SK-N-SH (cell line): ENCODE data around the gene SH3PXD2A. TPM values are rescaled to one million over a fixed set of nuclear protein-coding genes. Genes with fewer than 3 reads are reported as not detected.

Experiments
- CTCF ChIA-PET: fragments of 300-600, 350-600 bp; formaldehyde crosslinking; extraction: SDS; loops from one replicate; lab custom pipeline; 2021; lab: Yijun Ruan, JAX
- POLR2A ChIA-PET: fragments of 350-600 bp; sonication (Branson Sonifier 250); formaldehyde crosslinking; extraction: SDS; loops from one replicate; lab custom pipeline; 2020; ENCODE audit warnings: antibody characterized with exemption, inconsistent platforms; lab: Yijun Ruan, JAX
- DNase-seq: peaks from one replicate; pipeline ENCODE4 v3.0.0; 2012
- H2AFZ ChIP-seq: fragments of 200-600 bp; sonication (generic); 2 replicates; pipeline ENCODE4 v1.8.1; 2016; ENCODE audit warnings: antibody characterized with exemption, mild to moderate bottlenecking, low read depth
- H3F3A ChIP-seq: fragments of 200-600 bp; sonication (generic); replicated peaks from 2 replicates; pipeline ENCODE3; 2016; ENCODE audit warnings: antibody characterized with exemption, mild to moderate bottlenecking; ENCODE audit not compliant: insufficient read depth
- H3K27ac ChIP-seq, 2 experiments: fragments of 200-500 bp in 1 of 2; fragments of 200-600 bp in 1 of 2; sonication (Bioruptor generic) in 1 of 2; sonication (generic), shearing (Covaris generic) in 1 of 2; 2 replicates each; pipeline versions ENCODE4 v1.5.1 to v1.6.1; 2014 to 2016; ENCODE audit warnings: low read depth in 2 of 2, inconsistent platforms in 1 of 2, low read length in 1 of 2, mild to moderate bottlenecking in 1 of 2, mixed read lengths in 1 of 2
- H3K27me3 ChIP-seq: fragments of 200-600 bp; sonication (generic), shearing (Covaris generic); 2 replicates; pipeline ENCODE4 v1.6.1; 2016; ENCODE audit warnings: mixed run types; ENCODE audit not compliant: insufficient read depth
- H3K36me3 ChIP-seq, 2 experiments: fragments of 200-500 bp in 1 of 2; fragments of 200-600 bp in 1 of 2; sonication (Bioruptor generic) in 1 of 2; sonication (generic) in 1 of 2; replicated peaks in 1 of 2; 2 replicates each; pipeline versions ENCODE3 to v1.5.1; 2014 to 2016; ENCODE audit warnings: low read length in 1 of 2, mild to moderate bottlenecking in 1 of 2; ENCODE audit not compliant: insufficient read depth in 2 of 2, control insufficient read depth in 1 of 2
- H3K4me1 ChIP-seq, 2 experiments: fragments of 200-500 bp in 1 of 2; fragments of 200-600 bp in 1 of 2; sonication (Bioruptor generic) in 1 of 2; sonication (generic), shearing (Covaris generic) in 1 of 2; 2 replicates each; pipeline versions ENCODE4 v1.5.1 to v1.6.1; 2014 to 2016; ENCODE audit warnings: low read depth in 1 of 2, low read length in 1 of 2, mixed run types in 1 of 2; ENCODE audit not compliant: insufficient read depth in 2 of 2, control insufficient read depth in 1 of 2
- H3K4me2 ChIP-seq: fragments of 200-600 bp; sonication (generic), shearing (Covaris generic); 2 replicates; pipeline ENCODE4 v1.6.1; 2017; ENCODE audit warnings: mixed run types
- H3K4me3 ChIP-seq, 2 experiments: fragments of 200-500 bp in 1 of 2; fragments of 200-600 bp in 1 of 2; sonication (Bioruptor generic) in 1 of 2; sonication (generic), shearing (Covaris generic) in 1 of 2; 2 replicates each; pipeline versions ENCODE4 v1.5.1 to v1.8.1; 2014 to 2016; ENCODE audit warnings: low read depth in 2 of 2, inconsistent platforms in 1 of 2, low read length in 1 of 2, mild to moderate bottlenecking in 1 of 2, mixed read lengths in 1 of 2, moderate library complexity in 1 of 2
- H3K79me2 ChIP-seq: fragments of 200-600 bp; sonication (generic); 2 replicates; pipeline ENCODE4 v1.8.1; 2017; ENCODE audit warnings: mild to moderate bottlenecking; ENCODE audit not compliant: insufficient read depth
- H3K9ac ChIP-seq: fragments of 200-600 bp; sonication (generic); 2 replicates; pipeline ENCODE4 v1.6.1; 2017; ENCODE audit warnings: mixed run types
- H3K9me2 ChIP-seq: fragments of 200-600 bp; sonication (generic); 2 replicates; pipeline ENCODE4 v1.6.1; 2017; ENCODE audit warnings: mixed run types
- H3K9me3 ChIP-seq: fragments of 200-600 bp; sonication (generic); 2 replicates; pipeline ENCODE4 v1.6.1; 2017; ENCODE audit warnings: mixed run types, mild to moderate bottlenecking, moderate library complexity
- H4K20me1 ChIP-seq: fragments of 200-600 bp; sonication (generic); 2 replicates; pipeline ENCODE4 v1.6.1; 2017; ENCODE audit warnings: mild to moderate bottlenecking, mixed run types; ENCODE audit not compliant: insufficient read depth
- CHD2 ChIP-seq: fragments of 150-350 bp; IDR thresholded peaks from 2 replicates; pipeline ENCODE4 v1.6.1; 2018; ENCODE audit warnings: low read length; ENCODE audit not compliant: partially characterized antibody
- ELF1 ChIP-seq: IDR thresholded peaks from 2 replicates; pipeline ENCODE4 v1.4.0; 2012
- EP300 ChIP-seq, 2 experiments: IDR thresholded peaks; 2 replicates each; pipeline versions ENCODE4 v1.4.0 to v1.6.1; 2012; ENCODE audit warnings: borderline replicate concordance in 1 of 2, low read depth in 1 of 2, low read length in 1 of 2
- EZH2phosphoT487 ChIP-seq: fragments of 200-600 bp; sonication (generic); IDR thresholded peaks from 2 replicates; pipeline ENCODE4 v1.6.1; 2017; ENCODE audit warnings: low read depth, mixed run types, mild to moderate bottlenecking, antibody characterized with exemption, moderate library complexity, borderline replicate concordance
- GABPA ChIP-seq: IDR thresholded peaks from 2 replicates; pipeline ENCODE4 v1.4.0; 2012; ENCODE audit warnings: low read depth, mild to moderate bottlenecking
- GATA2 ChIP-seq: sonication (generic); formaldehyde crosslinking; IDR thresholded peaks from 2 replicates; pipeline ENCODE4 v1.5.0; 2020; ENCODE audit warnings: mild to moderate bottlenecking, missing genetic modification reagents
- MEF2A ChIP-seq: IDR thresholded peaks from 2 replicates; pipeline ENCODE4 v1.4.0; 2012; ENCODE audit warnings: low read depth, borderline replicate concordance
- MXI1 ChIP-seq: IDR thresholded peaks from 2 replicates; pipeline ENCODE4 v1.6.1; 2012; ENCODE audit warnings: mild to moderate bottlenecking, low read depth, low read length, improper control_type of control experiment
- NRF1 ChIP-seq: IDR thresholded peaks from 2 replicates; pipeline ENCODE4 v1.6.1; 2012; ENCODE audit warnings: low read depth, mild to moderate bottlenecking, low read length
- POLR2AphosphoS5 ChIP-seq: IDR thresholded peaks from 2 replicates; pipeline ENCODE4 v1.6.1; 2012; ENCODE audit warnings: low read depth, low read length
- RAD21 ChIP-seq: IDR thresholded peaks from 2 replicates; pipeline ENCODE4 v1.6.1; 2012; ENCODE audit warnings: mild to moderate bottlenecking, low read length
- RFX5 ChIP-seq: IDR thresholded peaks from 2 replicates; pipeline ENCODE4 v1.6.1; 2012; ENCODE audit warnings: mild to moderate bottlenecking, improper control_type of control experiment, low read length
- TCF12 ChIP-seq: IDR thresholded peaks from 2 replicates; pipeline ENCODE4 v1.4.0; 2012
- TEAD4 ChIP-seq: IDR thresholded peaks from 2 replicates; pipeline ENCODE4 v1.4.0; 2012; ENCODE audit warnings: mild to moderate bottlenecking, borderline replicate concordance; ENCODE audit not compliant: insufficient read depth
- YY1 ChIP-seq: IDR thresholded peaks from 2 replicates; pipeline ENCODE4 v1.4.0; 2012; ENCODE audit warnings: low read depth, mild to moderate bottlenecking
- WGBS: methylation state at CpG from one replicate; pipeline ENCODE4 v1.1.6; 2017; ENCODE audit warnings: low lambda C conversion rate; 5-methylcytosine and 5-hydroxymethylcytosine counted together
- polyA plus RNA-seq, 3 experiments: library from polyadenylated mRNA; depleted of rRNA; stranded (reverse); fragments of >200 nt; gene quantifications; 2 replicates each; pipeline ENCODE4 v1.2.3, GENCODE V29; 2012
- TF ChIP-seq, protein P1 (sequence below): IDR thresholded peaks from 2 replicates; pipeline ENCODE4 v1.4.0; 2012; ENCODE audit warnings: low read depth
- TF ChIP-seq, protein P2 (sequence below): fragments of 200-600 bp; sonication (generic); IDR thresholded peaks from 2 replicates; pipeline ENCODE4 v1.6.1; 2017; ENCODE audit warnings: antibody characterized with exemption, mild to moderate bottlenecking, moderate library complexity

The SH3PXD2A gene
- polyA plus RNA-seq, 1 of the 3 experiments (the other 2 are of a cell fraction): 2.5 TPM

- no peak for TF ChIP-seq RAD21
- TF ChIP-seq, protein P1, sequence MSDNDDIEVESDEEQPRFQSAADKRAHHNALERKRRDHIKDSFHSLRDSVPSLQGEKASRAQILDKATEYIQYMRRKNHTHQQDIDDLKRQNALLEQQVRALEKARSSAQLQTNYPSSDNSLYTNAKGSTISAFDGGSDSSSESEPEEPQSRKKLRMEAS: peak; percentile 53; the same call in 1 of the 2 replicates
Measured at GRCh38 chr10:103696411-103697145, 158.8 kb downstream of the SH3PXD2A start (continued).

DNA sequence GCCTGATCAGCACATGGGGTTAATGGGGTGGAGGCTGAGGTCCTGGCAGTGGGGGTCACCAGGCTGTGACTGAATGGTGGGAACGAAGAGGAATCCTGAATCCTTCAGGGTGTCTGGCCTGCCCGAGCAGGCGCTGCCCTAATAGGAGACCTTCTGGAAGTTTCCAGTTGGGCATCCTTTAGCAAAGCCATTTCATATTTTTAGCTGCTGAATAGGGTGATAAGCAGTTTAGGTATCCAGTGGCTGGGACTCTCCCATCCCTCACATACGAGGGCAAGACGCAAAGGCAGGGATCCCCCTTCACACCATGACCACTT lies 159.3 kb downstream of the SH3PXD2A start:
- Histone ChIP-seq H3K27ac (peak overlapping the region in 1 of 2 experiments; percentile 73; a peak in 2 of 4 replicates), H4K20me1 (no peaks in the 10 kb centered on the region), H3K4me1 (peaks cover 9 to 14% of the 10 kb centered on the region in 2 experiments; a peak in 3 of 4 replicates), H2AFZ (0 out of 2 replicates have a peak overlapping the region, but pooled peaks have one; percentile 49), H3K9me2 (no peaks in the 10 kb centered on the region), H3K36me3 (no peaks in the 10 kb centered on the region), H3K4me3 (no peak overlapping the region), H3K79me2 (no peaks in the 10 kb centered on the region), H3K4me2 (peak overlapping the region; percentile 47), H3K9ac (peak overlapping the region; percentile 57; the same call in 1 of the 2 replicates), H3F3A (no peaks in the 10 kb centered on the region), H3K27me3 (no peaks in the 10 kb centered on the region), H3K9me3 (no peaks in the 10 kb centered on the region)
- TF ChIP-seq TEAD4 (no peak), EZH2phosphoT487 (no peak), GATA2 (CRISPR knock-in tag) (no peak), YY1 (no peak), ELF1 (no peak), MEF2A (no peak), RFX5 (no peak), GABPA (no peak), TCF12 (no peak), RAD21 (no peak), CHD2 (no peak), MXI1 (no peak), POLR2AphosphoS5 (no peak), EP300 (IDR thresholded peaks at IDR 0.05; ENCODE audit: borderline replicate concordance in 1 of 2, low read depth in 1 of 2, low read length in 1 of 2) (no peak), NRF1 (no peak)
- TF ChIP-seq, protein P2, sequence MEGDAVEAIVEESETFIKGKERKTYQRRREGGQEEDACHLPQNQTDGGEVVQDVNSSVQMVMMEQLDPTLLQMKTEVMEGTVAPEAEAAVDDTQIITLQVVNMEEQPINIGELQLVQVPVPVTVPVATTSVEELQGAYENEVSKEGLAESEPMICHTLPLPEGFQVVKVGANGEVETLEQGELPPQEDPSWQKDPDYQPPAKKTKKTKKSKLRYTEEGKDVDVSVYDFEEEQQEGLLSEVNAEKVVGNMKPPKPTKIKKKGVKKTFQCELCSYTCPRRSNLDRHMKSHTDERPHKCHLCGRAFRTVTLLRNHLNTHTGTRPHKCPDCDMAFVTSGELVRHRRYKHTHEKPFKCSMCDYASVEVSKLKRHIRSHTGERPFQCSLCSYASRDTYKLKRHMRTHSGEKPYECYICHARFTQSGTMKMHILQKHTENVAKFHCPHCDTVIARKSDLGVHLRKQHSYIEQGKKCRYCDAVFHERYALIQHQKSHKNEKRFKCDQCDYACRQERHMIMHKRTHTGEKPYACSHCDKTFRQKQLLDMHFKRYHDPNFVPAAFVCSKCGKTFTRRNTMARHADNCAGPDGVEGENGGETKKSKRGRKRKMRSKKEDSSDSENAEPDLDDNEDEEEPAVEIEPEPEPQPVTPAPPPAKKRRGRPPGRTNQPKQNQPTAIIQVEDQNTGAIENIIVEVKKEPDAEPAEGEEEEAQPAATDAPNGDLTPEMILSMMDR: no peak
- ChIA-PET POLR2A (no interaction called here), CTCF (interaction anchor here (1.0 to 5.2 kb wide), 4 partner anchors 10 to 163 kb away, joined by 3 to 50 read pairs (median 4); no protein-coding TSS in a partner anchor)
- DNase-seq: no peak
- WGBS: 67% methylated on average over 3 of the region's 5 CpGs
